ENCODE data around the gene KAT7. TPM values are rescaled to one million over a fixed set of nuclear protein-coding genes. Genes with fewer than 3 reads are reported as not detected.

The KAT7 gene
- total RNA-seq, 1 donor from 2014 or later: 33.1 TPM

Other genes with a start within 250 kb of the KAT7 start
- gene NXPH3, start 212.8 kb upstream of the KAT7 start, total RNA-seq: 4.2 to 4.7 TPM (median 4.5 TPM) in 3 replicates
- gene SPOP, start 110.6 kb upstream of the KAT7 start, total RNA-seq: 62.9 to 69.6 TPM (median 63.8 TPM) in 3 replicates
- gene SLC35B1, start 80.7 kb upstream of the KAT7 start, total RNA-seq: 45.2 to 62.8 TPM (median 45.3 TPM) in 3 replicates
- gene FAM117A, start 24.6 kb upstream of the KAT7 start, total RNA-seq: 3.1 to 3.4 TPM (median 3.3 TPM) in 3 replicates
- not detected in 3 replicates for gene TAC4, start 59.4 kb downstream of the KAT7 start, total RNA-seq
- 0.12 TPM in 1 of 3 replicates, not detected in the others for gene DLX4, start 180.5 kb downstream of the KAT7 start, total RNA-seq
- gene DLX3, start 206.5 kb downstream of the KAT7 start, total RNA-seq: 0.10 TPM in 1 of 3 replicates, not detected in the others